Neural cell (in vitro differentiated cells): ENCODE results near the gene PANX1. TPM values are rescaled to one million over a fixed set of nuclear protein-coding genes. Genes with fewer than 3 reads are reported as not detected.

ENCODE experiments used
- H2AFZ ChIP-seq: fragments of 200-600, 300-800 bp; sonication (generic), shearing (Covaris generic); 2 replicates; pipeline ENCODE4 v1.6.0; 2014; ENCODE audit warnings: low read depth, mild to moderate bottlenecking, antibody characterized with exemption, low read length, moderate library complexity
- H3F3A ChIP-seq: fragments of 200-600 bp; shearing (Covaris generic); 2 replicates; pipeline ENCODE4 v1.6.1; 2016; ENCODE audit warnings: mild to moderate bottlenecking, moderate library complexity, mixed read lengths, antibody characterized with exemption, low read length; ENCODE audit not compliant: insufficient read depth, poor library complexity, severe bottlenecking
- H3K27ac ChIP-seq: fragments of 200-600, 300-800 bp; sonication (generic), shearing (Covaris generic); 2 replicates; pipeline ENCODE4 v1.5.1; 2014; ENCODE audit warnings: mild to moderate bottlenecking, low read length, moderate library complexity
- H3K27me3 ChIP-seq: fragments of 300-800, 200-600 bp; sonication (generic), shearing (Covaris generic); 2 replicates; pipeline ENCODE4 v1.6.0; 2014; ENCODE audit warnings: mild to moderate bottlenecking, low read depth, low read length, moderate library complexity; ENCODE audit not compliant: insufficient read depth
- H3K36me3 ChIP-seq: fragments of 300-800, 200-600 bp; sonication (generic), shearing (Covaris generic); 2 replicates; pipeline ENCODE4 v1.5.1; 2014; ENCODE audit warnings: mild to moderate bottlenecking, antibody characterized with exemption, low read length, moderate library complexity; ENCODE audit not compliant: insufficient read depth
- H3K4me2 ChIP-seq: fragments of 300-800, 200-600 bp; sonication (generic), shearing (Covaris generic); 2 replicates; pipeline ENCODE4 v1.6.0; 2014; ENCODE audit warnings: mild to moderate bottlenecking, low read length
- H3K4me3 ChIP-seq: fragments of 300-800, 200-600 bp; sonication (generic), shearing (Covaris generic); 2 replicates; pipeline ENCODE4 v1.5.1; 2014; ENCODE audit warnings: mild to moderate bottlenecking, low read length, moderate library complexity
- H3K79me2 ChIP-seq: fragments of 200-600 bp; shearing (Covaris generic); replicated peaks from 2 replicates; pipeline ENCODE4 v1.6.0; 2014; ENCODE audit warnings: mild to moderate bottlenecking, low read length, moderate library complexity; ENCODE audit not compliant: insufficient read depth
- H3K9ac ChIP-seq: fragments of 300-800, 200-600 bp; sonication (generic), shearing (Covaris generic); 2 replicates; pipeline ENCODE4 v1.6.1; 2016; ENCODE audit warnings: mild to moderate bottlenecking, low read length, mixed read lengths
- H3K9me2 ChIP-seq: fragments of 200-600 bp; shearing (Covaris generic); 2 replicates; pipeline ENCODE4 v1.6.1; 2016; ENCODE audit warnings: mild to moderate bottlenecking, low read length, mixed read lengths; ENCODE audit not compliant: insufficient read depth
- H3K9me3 ChIP-seq: fragments of 200-600, 300-800 bp; sonication (generic), shearing (Covaris generic); 2 replicates; pipeline ENCODE4 v1.6.1; 2016; ENCODE audit warnings: mild to moderate bottlenecking, mixed run types, low read length, moderate library complexity, mixed read lengths
- H4K20me1 ChIP-seq: fragments of 200-600 bp; shearing (Covaris generic); 2 replicates; pipeline ENCODE4 v1.6.1; 2016; ENCODE audit warnings: mild to moderate bottlenecking, mixed run types; ENCODE audit not compliant: insufficient read depth
- EP300 ChIP-seq: fragments of 450-650 bp; conservative IDR thresholded peaks from 2 replicates; pipeline ENCODE4 v1.6.1; 2014; ENCODE audit warnings: antibody characterized with exemption, mild to moderate bottlenecking, moderate library complexity; ENCODE audit not compliant: poor library complexity, severe bottlenecking
- EZH2 ChIP-seq: fragments of 200-600, 300-800 bp; shearing (Covaris generic), sonication (generic); IDR thresholded peaks from 2 replicates; pipeline ENCODE4 v1.6.1; 2014; ENCODE audit warnings: antibody characterized with exemption, low read length, borderline replicate concordance, mild to moderate bottlenecking; ENCODE audit not compliant: insufficient read depth, poor library complexity, severe bottlenecking
- MXI1 ChIP-seq: fragments of 450-650 bp; conservative IDR thresholded peaks from 2 replicates; pipeline ENCODE4 v1.6.1; 2014; ENCODE audit warnings: antibody characterized with exemption, mild to moderate bottlenecking; ENCODE audit not compliant: poor library complexity, severe bottlenecking
- POLR2AphosphoS5 ChIP-seq: IDR thresholded peaks from 2 replicates; pipeline ENCODE4 v1.6.1; 2012
- RAD21 ChIP-seq: fragments of 450-650 bp; conservative IDR thresholded peaks from 2 replicates; pipeline ENCODE4 v1.6.1; 2014; ENCODE audit warnings: antibody characterized with exemption, mild to moderate bottlenecking, moderate library complexity
- SMC3 ChIP-seq: fragments of 450-650 bp; conservative IDR thresholded peaks from 2 replicates; pipeline ENCODE4 v1.6.1; 2014; ENCODE audit warnings: antibody characterized with exemption, mild to moderate bottlenecking, moderate library complexity; ENCODE audit not compliant: poor library complexity
- TAF1 ChIP-seq: IDR thresholded peaks from 2 replicates; pipeline ENCODE4 v1.6.1; 2012; ENCODE audit warnings: low read depth
- polyA plus RNA-seq: library from polyadenylated mRNA; depleted of rRNA; stranded (reverse); fragments of >200 nt; gene quantifications from 2 replicates; pipeline ENCODE4 v1.2.3, GENCODE V29; 2014
- TF ChIP-seq, protein P1 (sequence below): IDR thresholded peaks from 2 replicates; pipeline ENCODE4 v1.6.1; 2012; ENCODE audit warnings: borderline replicate concordance
- TF ChIP-seq, protein P2 (sequence below): fragments of 450-650 bp; IDR thresholded peaks from 2 replicates; pipeline ENCODE4 v1.5.1; 2014; ENCODE audit warnings: antibody characterized with exemption, mild to moderate bottlenecking, moderate library complexity; ENCODE audit not compliant: poor library complexity, severe bottlenecking

PANX1 gene
- polyA plus RNA-seq, 1 donor from 2014 or later, result 48.0 TPM

DNA sequence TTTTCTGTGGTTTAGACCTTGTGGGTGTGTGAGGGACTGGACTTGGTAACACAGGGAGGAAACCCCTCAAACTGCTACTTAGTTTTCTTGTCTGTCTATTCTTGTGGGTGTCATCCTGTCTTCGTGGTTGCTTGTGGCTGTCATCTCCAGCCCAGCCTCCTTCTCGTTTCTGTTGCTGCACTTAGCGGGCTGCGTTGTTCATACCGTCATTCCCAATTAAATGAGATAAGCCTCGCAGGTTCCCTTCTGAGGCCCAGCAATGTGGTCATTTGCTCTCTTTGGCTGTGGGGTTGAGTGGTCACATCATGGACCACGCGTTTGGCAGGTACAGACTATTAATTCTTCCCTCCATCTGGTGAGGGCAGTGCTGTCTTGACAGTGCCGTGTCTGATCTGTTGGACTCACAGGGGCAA lies 18.8 kb downstream of the PANX1 start:
- Histone ChIP-seq H3K9me2 (no peaks in the 10 kb centered on the region), H3K27me3 (no peaks in the 10 kb centered on the region), H3K9ac (no peak overlapping the region), H3F3A (no peaks in the 10 kb centered on the region), H4K20me1 (no peaks in the 10 kb centered on the region), H3K27ac (no peak overlapping the region), H3K4me3 (no peak overlapping the region), H3K4me2 (no peak overlapping the region), H3K36me3 (no peaks in the 10 kb centered on the region), H2AFZ (no peak overlapping the region), H3K79me2 (peaks cover 95% of the 10 kb centered on the region), H3K9me3 (no peaks in the 10 kb centered on the region)
- TF ChIP-seq, protein P1, sequence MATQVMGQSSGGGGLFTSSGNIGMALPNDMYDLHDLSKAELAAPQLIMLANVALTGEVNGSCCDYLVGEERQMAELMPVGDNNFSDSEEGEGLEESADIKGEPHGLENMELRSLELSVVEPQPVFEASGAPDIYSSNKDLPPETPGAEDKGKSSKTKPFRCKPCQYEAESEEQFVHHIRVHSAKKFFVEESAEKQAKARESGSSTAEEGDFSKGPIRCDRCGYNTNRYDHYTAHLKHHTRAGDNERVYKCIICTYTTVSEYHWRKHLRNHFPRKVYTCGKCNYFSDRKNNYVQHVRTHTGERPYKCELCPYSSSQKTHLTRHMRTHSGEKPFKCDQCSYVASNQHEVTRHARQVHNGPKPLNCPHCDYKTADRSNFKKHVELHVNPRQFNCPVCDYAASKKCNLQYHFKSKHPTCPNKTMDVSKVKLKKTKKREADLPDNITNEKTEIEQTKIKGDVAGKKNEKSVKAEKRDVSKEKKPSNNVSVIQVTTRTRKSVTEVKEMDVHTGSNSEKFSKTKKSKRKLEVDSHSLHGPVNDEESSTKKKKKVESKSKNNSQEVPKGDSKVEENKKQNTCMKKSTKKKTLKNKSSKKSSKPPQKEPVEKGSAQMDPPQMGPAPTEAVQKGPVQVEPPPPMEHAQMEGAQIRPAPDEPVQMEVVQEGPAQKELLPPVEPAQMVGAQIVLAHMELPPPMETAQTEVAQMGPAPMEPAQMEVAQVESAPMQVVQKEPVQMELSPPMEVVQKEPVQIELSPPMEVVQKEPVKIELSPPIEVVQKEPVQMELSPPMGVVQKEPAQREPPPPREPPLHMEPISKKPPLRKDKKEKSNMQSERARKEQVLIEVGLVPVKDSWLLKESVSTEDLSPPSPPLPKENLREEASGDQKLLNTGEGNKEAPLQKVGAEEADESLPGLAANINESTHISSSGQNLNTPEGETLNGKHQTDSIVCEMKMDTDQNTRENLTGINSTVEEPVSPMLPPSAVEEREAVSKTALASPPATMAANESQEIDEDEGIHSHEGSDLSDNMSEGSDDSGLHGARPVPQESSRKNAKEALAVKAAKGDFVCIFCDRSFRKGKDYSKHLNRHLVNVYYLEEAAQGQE, result no peak
- no peak for TF ChIP-seq RAD21
- no peak for TF ChIP-seq EZH2
- TF ChIP-seq POLR2AphosphoS5, result no peak
- no peak for TF ChIP-seq TAF1
- TF ChIP-seq MXI1, result no peak
- TF ChIP-seq, protein P2, sequence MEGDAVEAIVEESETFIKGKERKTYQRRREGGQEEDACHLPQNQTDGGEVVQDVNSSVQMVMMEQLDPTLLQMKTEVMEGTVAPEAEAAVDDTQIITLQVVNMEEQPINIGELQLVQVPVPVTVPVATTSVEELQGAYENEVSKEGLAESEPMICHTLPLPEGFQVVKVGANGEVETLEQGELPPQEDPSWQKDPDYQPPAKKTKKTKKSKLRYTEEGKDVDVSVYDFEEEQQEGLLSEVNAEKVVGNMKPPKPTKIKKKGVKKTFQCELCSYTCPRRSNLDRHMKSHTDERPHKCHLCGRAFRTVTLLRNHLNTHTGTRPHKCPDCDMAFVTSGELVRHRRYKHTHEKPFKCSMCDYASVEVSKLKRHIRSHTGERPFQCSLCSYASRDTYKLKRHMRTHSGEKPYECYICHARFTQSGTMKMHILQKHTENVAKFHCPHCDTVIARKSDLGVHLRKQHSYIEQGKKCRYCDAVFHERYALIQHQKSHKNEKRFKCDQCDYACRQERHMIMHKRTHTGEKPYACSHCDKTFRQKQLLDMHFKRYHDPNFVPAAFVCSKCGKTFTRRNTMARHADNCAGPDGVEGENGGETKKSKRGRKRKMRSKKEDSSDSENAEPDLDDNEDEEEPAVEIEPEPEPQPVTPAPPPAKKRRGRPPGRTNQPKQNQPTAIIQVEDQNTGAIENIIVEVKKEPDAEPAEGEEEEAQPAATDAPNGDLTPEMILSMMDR, result no peak
- no peak for TF ChIP-seq SMC3
- no peak for TF ChIP-seq EP300

DNA sequence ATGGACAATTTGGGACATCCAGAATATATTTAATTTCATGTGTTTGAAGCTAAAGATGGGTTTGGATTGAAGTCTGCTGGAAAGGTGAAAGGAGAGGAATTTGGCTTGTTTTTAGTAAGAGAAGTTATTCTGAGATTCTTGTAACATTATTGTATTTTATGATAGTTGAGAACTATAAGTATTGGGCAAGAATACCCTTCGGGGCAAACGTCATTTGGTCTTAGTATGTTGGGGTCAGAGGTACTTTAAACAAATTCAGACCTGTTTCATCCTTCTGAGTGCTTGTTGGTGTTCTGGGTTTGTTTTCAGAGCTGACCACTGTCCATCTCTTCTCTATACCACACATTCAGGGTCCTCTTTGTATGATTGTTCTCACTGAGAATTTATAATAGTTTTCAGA lies 19.5 kb downstream of the PANX1 start:
- Histone ChIP-seq H3K36me3 (no peaks in the 10 kb centered on the region), H3K27ac (no peak overlapping the region), H3K4me2 (no peak overlapping the region), H3K79me2 (peaks cover 88% of the 10 kb centered on the region), H3F3A (no peaks in the 10 kb centered on the region), H3K27me3 (no peaks in the 10 kb centered on the region), H2AFZ (no peak overlapping the region), H3K4me3 (no peak overlapping the region), H4K20me1 (no peaks in the 10 kb centered on the region), H3K9ac (no peak overlapping the region), H3K9me2 (no peaks in the 10 kb centered on the region), H3K9me3 (no peaks in the 10 kb centered on the region)
- TF ChIP-seq SMC3 (no peak), EP300 (no peak), RAD21 (no peak), MXI1 (no peak), POLR2AphosphoS5 (no peak), TAF1 (no peak), EZH2 (no peak)
- TF ChIP-seq, protein P2, result no peak
- TF ChIP-seq, protein P1, result no peak
